GM18873 (cell line): ENCODE results near the gene NANOS2.

Experiments used
- ATAC-seq: cut with Tn5 transposase; IDR thresholded peaks from one replicate; pipeline ENCODE4 v1.9.1; 2021; ENCODE audit warnings: mild to moderate bottlenecking, moderate library complexity, moderate number of reproducible peaks; ENCODE audit not compliant: unreplicated experiment, low FRiP score

The NANOS2 gene

GRCh38 chr19:45913874-45914830 lies at the start of gene NANOS2:
Gene NANOS2 (minus strand): TSS chr19:45914778. CDS start chr19:45914693, 85 bp downstream.
- ATAC-seq, result no peak

- ATAC-seq, result no peak
Observed at GRCh38 chr19:45962021-45962420, 47.4 kb upstream of the NANOS2 start.

GRCh38 chr19:45960595-45961235 lies 46.1 kb upstream of the NANOS2 start:
- ATAC-seq, result no peak

GRCh38 chr19:45959517-45960025 lies 45.0 kb upstream of the NANOS2 start:
- ATAC-seq, result no peak

GRCh38 chr19:45958769-45959516 lies 44.4 kb upstream of the NANOS2 start:
- no peak for ATAC-seq

- no peak for ATAC-seq
Observed at GRCh38 chr19:45958320-45958719, 43.7 kb upstream of the NANOS2 start.

- no peak for ATAC-seq
Observed at GRCh38 chr19:45955905-45956608, 41.5 kb upstream of the NANOS2 start.

GRCh38 chr19:45954156-45954555 lies 39.6 kb upstream of the NANOS2 start:
- ATAC-seq, result no peak

- no peak for ATAC-seq
Observed at GRCh38 chr19:45953676-45954075, 39.1 kb upstream of the NANOS2 start.

GRCh38 chr19:45952686-45953505 lies 38.3 kb upstream of the NANOS2 start:
- no peak for ATAC-seq

GRCh38 chr19:45952341-45952685 lies 37.7 kb upstream of the NANOS2 start:
- ATAC-seq, result no peak

GRCh38 chr19:45947926-45948325 lies 33.3 kb upstream of the NANOS2 start:
- no peak for ATAC-seq

- no peak for ATAC-seq
Observed at GRCh38 chr19:45940515-45940805, 25.9 kb upstream of the NANOS2 start.

- no peak for ATAC-seq
Observed at GRCh38 chr19:45939792-45940514, 25.4 kb upstream of the NANOS2 start.

- no peak for ATAC-seq
Observed at GRCh38 chr19:45938733-45939319, 24.2 kb upstream of the NANOS2 start.

GRCh38 chr19:45935267-45935666 lies 20.7 kb upstream of the NANOS2 start:
- ATAC-seq, result no peak

GRCh38 chr19:45934551-45935230 lies 20.1 kb upstream of the NANOS2 start:
- no peak for ATAC-seq

GRCh38 chr19:45933759-45934158 lies 19.2 kb upstream of the NANOS2 start:
- no peak for ATAC-seq
